Fibroblast of mammary gland (primary cell): Measurements from ENCODE around the gene HOXB4.

Experiments used
- DNase-seq: peaks from one replicate; pipeline ENCODE4 v3.0.0-alpha.2; 2010; ENCODE audit warnings: low read depth
- H3K4me3 ChIP-seq: 2 replicates; pipeline ENCODE4 v1.5.1; 2011; ENCODE audit warnings: low read depth, mild to moderate bottlenecking, low read length, moderate library complexity; ENCODE audit not compliant: control insufficient read depth
- TF ChIP-seq, protein P1 (sequence below): conservative IDR thresholded peaks from 2 replicates; pipeline ENCODE4 v1.5.1; 2011; ENCODE audit warnings: low read depth, low read length, inconsistent platforms; ENCODE audit not compliant: control insufficient read depth, insufficient read depth

Gene HOXB4

GRCh38 chr17:48530887-48531272 lies 47.3 kb downstream of the HOXB4 start, which contains the start of gene HOXB1:
Gene HOXB1 (minus strand): TSS chr17:48531011. CDS start chr17:48530904, 107 bp downstream.
- TF ChIP-seq, protein P1, sequence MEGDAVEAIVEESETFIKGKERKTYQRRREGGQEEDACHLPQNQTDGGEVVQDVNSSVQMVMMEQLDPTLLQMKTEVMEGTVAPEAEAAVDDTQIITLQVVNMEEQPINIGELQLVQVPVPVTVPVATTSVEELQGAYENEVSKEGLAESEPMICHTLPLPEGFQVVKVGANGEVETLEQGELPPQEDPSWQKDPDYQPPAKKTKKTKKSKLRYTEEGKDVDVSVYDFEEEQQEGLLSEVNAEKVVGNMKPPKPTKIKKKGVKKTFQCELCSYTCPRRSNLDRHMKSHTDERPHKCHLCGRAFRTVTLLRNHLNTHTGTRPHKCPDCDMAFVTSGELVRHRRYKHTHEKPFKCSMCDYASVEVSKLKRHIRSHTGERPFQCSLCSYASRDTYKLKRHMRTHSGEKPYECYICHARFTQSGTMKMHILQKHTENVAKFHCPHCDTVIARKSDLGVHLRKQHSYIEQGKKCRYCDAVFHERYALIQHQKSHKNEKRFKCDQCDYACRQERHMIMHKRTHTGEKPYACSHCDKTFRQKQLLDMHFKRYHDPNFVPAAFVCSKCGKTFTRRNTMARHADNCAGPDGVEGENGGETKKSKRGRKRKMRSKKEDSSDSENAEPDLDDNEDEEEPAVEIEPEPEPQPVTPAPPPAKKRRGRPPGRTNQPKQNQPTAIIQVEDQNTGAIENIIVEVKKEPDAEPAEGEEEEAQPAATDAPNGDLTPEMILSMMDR, result no peak
- no peak within 1 kb of the TSS for H3K4me3 ChIP-seq
- DNase-seq, result no peak

- DNase-seq, result no peak
- TF ChIP-seq, protein P1, result no peak
- H3K4me3 ChIP-seq, result no peak overlapping the region
Measured at GRCh38 chr17:48530208-48530886, 47.8 kb downstream of the HOXB4 start.

DNA sequence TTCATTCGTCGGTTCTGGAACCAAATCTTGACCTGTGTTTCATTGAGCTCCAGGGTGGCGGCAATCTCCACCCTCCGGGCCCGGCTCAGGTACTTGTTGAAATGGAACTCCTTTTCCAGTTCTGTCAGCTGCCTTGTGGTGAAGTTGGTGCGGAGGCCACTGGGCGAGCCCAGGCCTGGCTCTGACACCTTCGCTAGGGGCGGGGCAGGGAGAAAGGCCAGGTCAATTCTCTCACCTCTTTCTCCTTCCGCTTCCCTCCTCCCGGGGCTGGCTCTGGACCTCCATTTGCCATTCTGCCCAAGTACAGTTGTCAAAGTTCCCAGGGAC lies 48.5 kb downstream of the HOXB4 start:
- TF ChIP-seq, protein P1, result no peak
- H3K4me3 ChIP-seq, result no peak overlapping the region
- DNase-seq, result no peak

GRCh38 chr17:48528936-48529682 lies 49.0 kb downstream of the HOXB4 start:
- H3K4me3 ChIP-seq, result no peak overlapping the region
- TF ChIP-seq, protein P1, result no peak
- no peak for DNase-seq

GRCh38 chr17:48528153-48528935 lies 49.8 kb downstream of the HOXB4 start:
- no peak for DNase-seq
- H3K4me3 ChIP-seq, result no peak overlapping the region
- TF ChIP-seq, protein P1, result no peak

DNA sequence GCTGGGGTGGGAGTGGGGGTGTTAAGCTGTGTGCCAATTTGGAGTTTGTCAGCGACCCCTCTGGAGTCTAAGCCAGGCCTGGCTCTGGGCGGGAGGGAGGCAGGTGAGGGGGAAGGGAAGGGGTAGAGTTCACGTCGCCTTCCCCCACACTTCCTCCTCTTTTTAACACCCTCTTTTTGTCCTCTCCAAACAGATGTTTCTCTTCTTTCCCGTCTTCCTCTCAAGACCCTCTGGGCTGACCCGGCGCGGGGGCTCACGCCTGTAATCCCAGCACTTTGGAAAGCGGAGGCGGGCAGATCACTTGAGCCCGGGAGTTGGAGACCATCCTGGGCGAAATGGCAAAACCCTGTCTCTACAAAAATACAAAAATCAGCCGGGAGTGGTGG lies 50.6 kb downstream of the HOXB4 start:
- no peak for DNase-seq
- TF ChIP-seq, protein P1, result no peak
- no peak overlapping the region for H3K4me3 ChIP-seq
